IMR-90 (cell line): Measurements from ENCODE around the gene NFIA. TPM values are rescaled to one million over a fixed set of nuclear protein-coding genes. Genes with fewer than 3 reads are reported as not detected.

Source experiments
- ATAC-seq: fragments of 200-7000 bp; cut with Tn5 transposase; 2 replicates; pipeline ENCODE4 v1.9.1; 2020; ENCODE audit warnings: low read depth, mild to moderate bottlenecking, moderate library complexity
- BruUV-seq: library from RNA; stranded (reverse); fragments of 400-500 nt; replicated peaks from 2 replicates; lab custom pipeline; 2021; lab: Mats Ljungman, UMichigan
- CTCF ChIA-PET: fragments of 300-600 bp; formaldehyde crosslinking; extraction: SDS; loops from one replicate; lab custom pipeline; 2021; ENCODE audit warnings: antibody characterized with exemption; lab: Yijun Ruan, JAX
- POLR2A ChIA-PET: fragments of 300-600 bp; sonication (Branson Sonifier 250); formaldehyde crosslinking; loops from one replicate; lab custom pipeline; 2022; ENCODE audit warnings: antibody characterized with exemption; ENCODE audit not compliant: unreplicated experiment; lab: Charles Lee
- DNase-seq: peaks from one replicate; pipeline ENCODE4 v3.0.0; 2013
- H2AFZ ChIP-seq: replicated peaks from 2 replicates; pipeline ENCODE3; 2013; ENCODE audit warnings: low read length, mild to moderate bottlenecking; ENCODE audit not compliant: poor library complexity
- H2AK5ac ChIP-seq: 2 replicates; pipeline ENCODE4 v1.6.1; 2013; ENCODE audit warnings: low read depth, low read length, inconsistent platforms
- H2AK9ac ChIP-seq: replicated peaks from 2 replicates; pipeline ENCODE3; 2013; ENCODE audit warnings: mild to moderate bottlenecking, low read depth, low read length, moderate library complexity; ENCODE audit not compliant: poor library complexity
- H2BK120ac ChIP-seq: 2 replicates; pipeline ENCODE4 v1.6.1; 2013; ENCODE audit warnings: low read depth, low read length, inconsistent platforms
- H2BK15ac ChIP-seq: 3 replicates; pipeline ENCODE4 v1.6.1; 2013; ENCODE audit warnings: low read depth, low read length, inconsistent platforms
- H2BK20ac ChIP-seq: 2 replicates; pipeline ENCODE4 v1.6.1; 2013; ENCODE audit warnings: low read depth, mild to moderate bottlenecking, inconsistent platforms, low read length, moderate library complexity
- H2BK5ac ChIP-seq: 2 replicates; pipeline ENCODE4 v1.6.1; 2013; ENCODE audit warnings: mild to moderate bottlenecking, low read depth, low read length, inconsistent platforms; ENCODE audit not compliant: poor library complexity, severe bottlenecking
- H3K14ac ChIP-seq: replicated peaks from 2 replicates; pipeline ENCODE4 v1.6.1; 2013; ENCODE audit warnings: low read depth, low read length, inconsistent platforms
- H3K18ac ChIP-seq: 2 replicates; pipeline ENCODE4 v1.6.1; 2013; ENCODE audit warnings: low read depth, low read length, control low read depth
- H3K23ac ChIP-seq: 2 replicates; pipeline ENCODE4 v1.6.1; 2013; ENCODE audit warnings: low read depth, low read length, inconsistent platforms
- H3K27ac ChIP-seq: 2 replicates; pipeline ENCODE4 v1.5.1; 2013; ENCODE audit warnings: mild to moderate bottlenecking, control low read depth, low read length; ENCODE audit not compliant: insufficient read depth
- H3K27me3 ChIP-seq: 2 replicates; pipeline ENCODE4 v1.6.1; 2013; ENCODE audit warnings: low read length; ENCODE audit not compliant: control insufficient read depth, insufficient read depth
- H3K36me3 ChIP-seq: 2 replicates; pipeline ENCODE4 v1.6.1; 2013; ENCODE audit warnings: low read length, mixed read lengths; ENCODE audit not compliant: control insufficient read depth, insufficient read depth
- H3K4ac ChIP-seq: 2 replicates; pipeline ENCODE4 v1.6.1; 2013; ENCODE audit warnings: low read depth, low read length, inconsistent platforms
- H3K4me1 ChIP-seq: 2 replicates; pipeline ENCODE4 v1.6.1; 2013; ENCODE audit warnings: low read length, mixed read lengths; ENCODE audit not compliant: control insufficient read depth, insufficient read depth
- H3K4me2 ChIP-seq: 2 replicates; pipeline ENCODE4 v1.6.1; 2013; ENCODE audit warnings: low read depth, mild to moderate bottlenecking, control low read depth, low read length, moderate library complexity
- H3K4me3 ChIP-seq: 2 replicates; pipeline ENCODE4 v1.5.1; 2013; ENCODE audit warnings: low read depth, mild to moderate bottlenecking, control low read depth, low read length, moderate library complexity; ENCODE audit not compliant: insufficient read depth
- H3K56ac ChIP-seq: 2 replicates; pipeline ENCODE4 v1.6.1; 2013; ENCODE audit warnings: low read length, inconsistent platforms; ENCODE audit not compliant: insufficient read depth; ENCODE audit errors: extremely low read depth
- H3K79me1 ChIP-seq, 2 experiments: 2 replicates each; pipeline ENCODE4 v1.6.1; 2013; ENCODE audit warnings: low read length in 2 of 2, inconsistent platforms in 1 of 2, low read depth in 1 of 2
- H3K9ac ChIP-seq: 2 replicates; pipeline ENCODE4 v1.6.1; 2013; ENCODE audit warnings: low read depth, low read length, control low read depth
- H3K9me1 ChIP-seq: 2 replicates; pipeline ENCODE4 v1.6.1; 2013; ENCODE audit warnings: low read length, inconsistent platforms; ENCODE audit not compliant: insufficient read depth
- H3K9me3 ChIP-seq: 2 replicates; pipeline ENCODE4 v1.6.1; 2013; ENCODE audit warnings: low read length; ENCODE audit not compliant: control insufficient read depth, insufficient read depth
- H4K20me1 ChIP-seq: 2 replicates; pipeline ENCODE4 v1.6.1; 2013; ENCODE audit warnings: low read length, inconsistent platforms; ENCODE audit not compliant: insufficient read depth
- H4K5ac ChIP-seq: 2 replicates; pipeline ENCODE4 v1.6.1; 2013; ENCODE audit warnings: mild to moderate bottlenecking, low read depth, low read length, control low read depth
- H4K8ac ChIP-seq, 2 experiments: 2 replicates each; pipeline ENCODE4 v1.6.1; 2013; ENCODE audit warnings: low read depth in 2 of 2, low read length in 2 of 2, control low read depth in 1 of 2, inconsistent platforms in 1 of 2
- H4K91ac ChIP-seq: 2 replicates; pipeline ENCODE4 v1.6.1; 2013; ENCODE audit warnings: low read depth, low read length, inconsistent platforms; ENCODE audit not compliant: insufficient read depth
- BHLHE40 ChIP-seq: fragments of 150-350 bp; IDR thresholded peaks from 2 replicates; pipeline ENCODE4 v1.6.1; 2016; ENCODE audit warnings: mild to moderate bottlenecking, low read depth, low read length
- CEBPB ChIP-seq: IDR thresholded peaks from 2 replicates; pipeline ENCODE4 v1.6.1; 2012; ENCODE audit warnings: low read depth, low read length, improper control_type of control experiment
- CHD1 ChIP-seq: IDR thresholded peaks from 2 replicates; pipeline ENCODE4 v1.6.1; 2012; ENCODE audit warnings: low read depth, low read length, improper control_type of control experiment
- FOS ChIP-seq: fragments of 150-350 bp; IDR thresholded peaks from 2 replicates; pipeline ENCODE4 v1.6.1; 2016; ENCODE audit warnings: low read depth, low read length
- MAZ ChIP-seq: IDR thresholded peaks from 2 replicates; pipeline ENCODE4 v1.6.1; 2012; ENCODE audit warnings: low read depth, mild to moderate bottlenecking, low read length, improper control_type of control experiment, moderate library complexity, borderline replicate concordance
- POLR2A ChIP-seq: IDR thresholded peaks from 2 replicates; pipeline ENCODE4 v1.6.1; 2012; ENCODE audit warnings: mild to moderate bottlenecking, low read depth, low read length
- RCOR1 ChIP-seq: IDR thresholded peaks from 2 replicates; pipeline ENCODE4 v1.6.1; 2012; ENCODE audit warnings: mild to moderate bottlenecking, low read length, improper control_type of control experiment; ENCODE audit not compliant: insufficient replicate concordance
- RFX5 ChIP-seq: IDR thresholded peaks from 2 replicates; pipeline ENCODE4 v1.8.0; 2012; ENCODE audit warnings: low read depth, mild to moderate bottlenecking, low read length, moderate library complexity
- SMC3 ChIP-seq: fragments of 150-350 bp; IDR thresholded peaks from 2 replicates; pipeline ENCODE4 v1.6.1; 2016; ENCODE audit warnings: low read depth, mild to moderate bottlenecking, antibody characterized with exemption, low read length, moderate library complexity
- WGBS, 2 experiments: methylation state at CpG; one replicate each; pipeline versions ENCODE4 v1.1.5 to v1.1.7; 2013; ENCODE audit warnings: missing lambda C conversion rate in 2 of 2; ENCODE audit not compliant: insufficient read length in 1 of 2; ENCODE audit errors: extremely low coverage in 2 of 2; 5-methylcytosine and 5-hydroxymethylcytosine counted together
- dilution Hi-C: fragments of 300-500 bp; cut with HindIII; formaldehyde crosslinking; loops from one replicate; pipeline ENCODE4 v1.14.3; 2018; ENCODE audit warnings: low sequenced_read_pairs; ENCODE audit not compliant: unreplicated experiment
- in situ Hi-C: fragments of 300-500 bp; cut with MboI; formaldehyde crosslinking; loops from 3 replicates; pipeline ENCODE4 v1.14.3; 2019; ENCODE audit warnings: low sequenced_read_pairs, inconsistent platforms, mixed read lengths
- intact Hi-C: fragments of 100-400 bp; cut with micrococcal nuclease; formaldehyde crosslinking; loops from 2 replicates; pipeline ENCODE4 v1.10.0; 2022
- polyA plus RNA-seq, 3 experiments: library from polyadenylated mRNA; depleted of rRNA; stranded (reverse); fragments of >200 nt; gene quantifications; 2 replicates each; pipeline ENCODE4 v1.2.3, GENCODE V29; 2012; ENCODE audit warnings: low replicate concordance in 1 of 3
- total RNA-seq: library from RNA; depleted of rRNA; stranded (reverse); fragments of >200 nt; gene quantifications from 2 replicates; pipeline ENCODE4 v1.2.3, GENCODE V29; 2012
- TF ChIP-seq, protein P1 (sequence below): conservative IDR thresholded peaks from 2 replicates; pipeline ENCODE4 v1.5.1; 2012; ENCODE audit warnings: mild to moderate bottlenecking, low read depth, low read length, improper control_type of control experiment
- TF ChIP-seq, protein P2 (sequence below): fragments of 150-350 bp; IDR thresholded peaks from 2 replicates; pipeline ENCODE4 v1.6.1; 2017; ENCODE audit warnings: mild to moderate bottlenecking, antibody characterized with exemption, low read length, low read depth

The NFIA gene
- total and polyA plus RNA-seq, 2 of the 4 experiments (the other 2 are of a cell fraction), result 1.6 to 2.2 TPM

DNA sequence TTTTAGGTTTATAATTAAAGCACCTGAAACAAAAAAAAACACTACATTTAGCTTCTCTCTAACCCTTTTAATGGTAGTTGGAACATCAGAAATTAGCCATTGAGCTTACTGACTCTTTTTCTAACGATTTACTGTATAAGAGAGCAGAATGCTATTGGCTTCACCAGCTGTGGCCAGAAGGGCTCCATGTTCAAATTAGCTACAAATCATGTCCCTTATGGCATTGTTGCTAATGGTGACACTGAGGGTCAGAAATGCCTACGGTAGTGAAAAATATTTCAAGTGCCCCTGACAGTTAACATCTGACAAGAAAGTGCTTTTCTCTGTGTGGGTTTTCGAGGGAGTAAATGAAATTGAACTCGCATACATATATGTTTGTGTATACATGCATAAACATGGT is 232.7 kb downstream of the NFIA start:
- no peak overlapping the region for H3K18ac ChIP-seq
- ChIA-PET POLR2A (no interaction called here), CTCF (no interaction called here)
- H3K9ac ChIP-seq, result no peak overlapping the region
- dilution Hi-C loops, result no loop called here
- H2BK5ac ChIP-seq, result no peak overlapping the region
- no peak overlapping the region for H3K4ac ChIP-seq
- no peak overlapping the region for H4K5ac ChIP-seq
- no peak for ATAC-seq
- WGBS, 2 experiments, result no CpG with 5 or more reads among the region's 4 CpGs
- H2BK15ac ChIP-seq, result no peak overlapping the region
- H2AK9ac ChIP-seq, result no peak overlapping the region
- no peaks in the 10 kb centered on the region for H3K9me3 ChIP-seq
- no peak overlapping the region for H2BK120ac ChIP-seq
- H3K4me1 ChIP-seq, result no peaks in the 10 kb centered on the region
- no peak overlapping the region for H3K23ac ChIP-seq
- H3K79me1 ChIP-seq, result no peaks in the 10 kb centered on the region
- H4K8ac ChIP-seq, result no peak overlapping the region
- H2AK5ac ChIP-seq, result no peak overlapping the region
- no peak overlapping the region for H3K4me3 ChIP-seq
- H4K91ac ChIP-seq, result no peak overlapping the region
- no peak overlapping the region for H3K27ac ChIP-seq
- H2BK20ac ChIP-seq, result no peak overlapping the region
- H3K36me3 ChIP-seq, result no peaks in the 10 kb centered on the region
- H4K20me1 ChIP-seq, result no peaks in the 10 kb centered on the region
- H3K14ac ChIP-seq, result no peak overlapping the region
- no TSS peak for BruUV-seq
- intact Hi-C loops, result no loop called here
- H3K56ac ChIP-seq, result no peak overlapping the region
- in situ Hi-C loops, result no loop called here
- DNase-seq, result no peak
- H3K9me1 ChIP-seq, result no peaks in the 10 kb centered on the region
- no peak for TF ChIP-seq SMC3
- no peak for TF ChIP-seq MAZ
- no peak for TF ChIP-seq RCOR1
- TF ChIP-seq, protein P1, sequence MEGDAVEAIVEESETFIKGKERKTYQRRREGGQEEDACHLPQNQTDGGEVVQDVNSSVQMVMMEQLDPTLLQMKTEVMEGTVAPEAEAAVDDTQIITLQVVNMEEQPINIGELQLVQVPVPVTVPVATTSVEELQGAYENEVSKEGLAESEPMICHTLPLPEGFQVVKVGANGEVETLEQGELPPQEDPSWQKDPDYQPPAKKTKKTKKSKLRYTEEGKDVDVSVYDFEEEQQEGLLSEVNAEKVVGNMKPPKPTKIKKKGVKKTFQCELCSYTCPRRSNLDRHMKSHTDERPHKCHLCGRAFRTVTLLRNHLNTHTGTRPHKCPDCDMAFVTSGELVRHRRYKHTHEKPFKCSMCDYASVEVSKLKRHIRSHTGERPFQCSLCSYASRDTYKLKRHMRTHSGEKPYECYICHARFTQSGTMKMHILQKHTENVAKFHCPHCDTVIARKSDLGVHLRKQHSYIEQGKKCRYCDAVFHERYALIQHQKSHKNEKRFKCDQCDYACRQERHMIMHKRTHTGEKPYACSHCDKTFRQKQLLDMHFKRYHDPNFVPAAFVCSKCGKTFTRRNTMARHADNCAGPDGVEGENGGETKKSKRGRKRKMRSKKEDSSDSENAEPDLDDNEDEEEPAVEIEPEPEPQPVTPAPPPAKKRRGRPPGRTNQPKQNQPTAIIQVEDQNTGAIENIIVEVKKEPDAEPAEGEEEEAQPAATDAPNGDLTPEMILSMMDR, result no peak
- TF ChIP-seq CHD1, result no peak
- no peak for TF ChIP-seq POLR2A
- TF ChIP-seq FOS, result no peak
- no peak for TF ChIP-seq BHLHE40
- no peak for TF ChIP-seq RFX5
- no peak for TF ChIP-seq CEBPB
- TF ChIP-seq, protein P2, sequence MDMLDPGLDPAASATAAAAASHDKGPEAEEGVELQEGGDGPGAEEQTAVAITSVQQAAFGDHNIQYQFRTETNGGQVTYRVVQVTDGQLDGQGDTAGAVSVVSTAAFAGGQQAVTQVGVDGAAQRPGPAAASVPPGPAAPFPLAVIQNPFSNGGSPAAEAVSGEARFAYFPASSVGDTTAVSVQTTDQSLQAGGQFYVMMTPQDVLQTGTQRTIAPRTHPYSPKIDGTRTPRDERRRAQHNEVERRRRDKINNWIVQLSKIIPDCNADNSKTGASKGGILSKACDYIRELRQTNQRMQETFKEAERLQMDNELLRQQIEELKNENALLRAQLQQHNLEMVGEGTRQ, result no peak
- no peak overlapping the region for H2AFZ ChIP-seq
- no peak overlapping the region for H3K4me2 ChIP-seq
- H3K27me3 ChIP-seq, result peaks cover 2% of the 10 kb centered on the region
